HG03442 (cell line): ENCODE measurements around the gene SUSD1.
A peak's percentile ranks its signal among the peaks of the same experiment; 100 is the strongest.
"Not testable (repeated sequence)": the region's sequence is repeated elsewhere in the genome, so short reads cannot be mapped to it uniquely, and the experiment has no call there.

Experiments used
- ATAC-seq: cut with Tn5 transposase; IDR thresholded peaks from one replicate; pipeline ENCODE4 v1.9.1; 2021; ENCODE audit warnings: mild to moderate bottlenecking, moderate library complexity; ENCODE audit not compliant: unreplicated experiment

The SUSD1 gene

DNA sequence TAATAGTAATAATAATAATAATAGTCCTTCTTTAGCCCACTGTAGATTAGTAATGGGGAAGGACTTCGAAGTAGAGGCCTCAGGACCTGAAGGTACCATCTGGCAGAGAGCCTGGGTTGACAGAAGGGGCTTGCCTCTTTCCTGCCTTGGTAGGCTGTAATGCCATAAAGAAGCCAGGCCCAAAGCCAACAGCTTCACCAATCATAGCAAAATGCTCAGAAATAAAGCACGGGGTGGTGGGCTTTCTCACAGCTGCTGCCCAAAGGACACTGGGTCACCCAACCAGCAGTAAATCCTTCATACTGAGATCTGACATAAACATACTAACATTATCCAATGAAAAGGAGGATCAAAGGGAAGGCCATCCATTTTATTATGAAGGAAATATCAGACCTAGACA lies 70.7 kb downstream of the SUSD1 start:
- no peak for ATAC-seq

- ATAC-seq = no peak
Measured at GRCh38 chr9:112103405-112103804, 71.7 kb downstream of the SUSD1 start.

DNA sequence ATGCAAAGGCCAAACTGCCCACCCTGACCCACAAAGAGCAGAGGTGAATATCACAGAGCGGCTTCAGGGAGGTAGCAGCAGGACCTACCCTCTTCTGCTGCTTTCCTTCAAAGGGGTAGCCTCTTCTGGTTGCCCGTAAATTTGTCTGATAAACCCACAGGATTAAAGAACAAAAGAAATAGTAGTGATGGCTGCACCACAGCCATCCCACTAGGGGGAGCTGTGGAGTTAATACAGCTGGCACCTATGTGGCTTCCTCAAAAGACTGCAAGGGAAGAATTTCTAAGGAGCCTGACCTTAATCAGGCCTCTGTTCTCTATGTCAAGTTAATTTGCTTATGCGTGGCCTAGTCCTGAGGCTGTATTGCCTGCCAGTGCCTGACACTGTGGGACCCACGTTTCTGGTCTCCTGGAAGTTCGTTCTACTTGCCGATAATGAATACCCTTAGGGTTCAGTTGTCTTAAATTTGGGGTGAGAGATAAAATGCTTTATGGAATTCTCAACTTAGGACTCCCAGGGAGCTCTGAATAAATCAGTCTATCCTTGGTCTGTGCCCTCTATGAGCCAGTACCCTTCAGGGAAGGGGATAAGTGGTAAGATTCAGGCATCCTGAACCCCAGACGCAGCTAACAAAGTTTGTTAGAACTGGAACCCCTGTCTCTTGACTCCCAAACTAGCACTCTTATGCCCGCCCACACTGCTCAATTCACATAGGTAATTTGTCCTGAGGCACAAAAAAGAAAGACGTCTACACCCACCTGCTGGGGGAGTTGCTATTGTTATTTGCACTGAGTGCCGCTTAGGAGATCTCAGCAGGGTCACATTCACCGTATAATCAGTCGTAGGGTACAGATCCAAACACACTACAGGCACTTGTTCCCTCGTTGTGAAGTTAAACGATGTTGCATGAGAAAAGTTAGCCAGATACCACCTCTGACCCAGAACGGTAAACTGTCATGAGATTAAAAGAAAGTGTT lies 77.1 kb downstream of the SUSD1 start:
- peak; percentile 54 for ATAC-seq

GRCh38 chr9:112094948-112095681 lies 80.0 kb downstream of the SUSD1 start:
- ATAC-seq = no peak

GRCh38 chr9:112094241-112094640 lies 80.9 kb downstream of the SUSD1 start:
- ATAC-seq = no peak

GRCh38 chr9:112093870-112094216 lies 81.3 kb downstream of the SUSD1 start:
- no peak for ATAC-seq

GRCh38 chr9:112093147-112093869 lies 81.8 kb downstream of the SUSD1 start:
- ATAC-seq = no peak

DNA sequence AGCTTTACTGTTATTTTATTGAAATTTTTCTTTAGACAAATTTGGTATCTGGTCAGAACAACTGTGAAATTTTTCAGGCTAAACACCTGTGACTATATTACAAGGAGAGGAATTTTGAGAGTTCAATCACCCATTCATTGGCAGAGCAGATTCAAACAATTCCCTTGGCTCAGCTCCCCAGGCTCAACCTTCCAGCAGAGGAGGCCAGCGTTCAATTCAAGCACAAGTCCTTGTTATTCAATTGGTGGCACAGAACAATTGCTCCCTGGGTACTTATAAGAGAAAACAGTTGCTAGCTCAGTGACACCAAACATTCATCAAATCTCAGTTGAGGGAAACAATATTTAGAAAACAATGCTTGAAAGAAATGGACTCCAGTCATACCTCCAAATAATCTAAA lies 83.3 kb downstream of the SUSD1 start:
- ATAC-seq = no peak

DNA sequence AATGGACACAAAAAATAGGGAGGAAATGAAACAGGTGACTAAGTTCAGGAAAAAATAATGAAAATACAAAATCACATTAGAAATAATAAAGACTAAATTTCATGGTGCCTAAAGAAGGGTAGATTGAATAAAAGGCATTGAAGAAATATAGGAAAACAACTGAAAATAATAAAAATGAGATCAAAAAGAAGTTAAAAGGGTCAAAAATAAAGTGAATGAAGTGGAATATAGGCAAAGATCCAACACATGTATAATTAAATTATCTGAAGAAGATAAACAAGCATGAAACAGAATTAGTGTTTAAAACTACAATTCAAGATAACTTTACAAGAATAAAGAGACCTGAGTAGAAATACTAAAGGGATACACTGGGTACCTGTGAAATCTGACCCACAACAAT lies 87.6 kb downstream of the SUSD1 start:
- no peak for ATAC-seq

DNA sequence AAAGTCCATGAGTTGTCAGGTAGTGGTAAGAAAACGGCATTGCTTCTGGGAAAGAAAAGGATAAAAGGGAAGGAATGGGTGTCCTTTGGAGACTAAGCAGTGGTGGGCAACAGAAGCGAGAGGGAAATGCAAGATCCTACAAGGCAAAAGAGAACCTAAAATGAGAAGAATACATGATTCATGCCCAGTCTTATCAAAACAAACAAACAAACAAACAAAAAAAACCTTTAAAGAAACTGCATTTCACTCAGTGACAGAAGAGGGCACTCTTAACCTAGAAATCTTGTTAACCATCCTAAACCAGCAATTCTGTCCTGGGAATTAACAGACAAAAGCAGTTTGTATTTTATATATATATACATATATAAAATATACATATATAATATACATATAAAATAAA lies 88.5 kb downstream of the SUSD1 start:
- no peak for ATAC-seq

DNA sequence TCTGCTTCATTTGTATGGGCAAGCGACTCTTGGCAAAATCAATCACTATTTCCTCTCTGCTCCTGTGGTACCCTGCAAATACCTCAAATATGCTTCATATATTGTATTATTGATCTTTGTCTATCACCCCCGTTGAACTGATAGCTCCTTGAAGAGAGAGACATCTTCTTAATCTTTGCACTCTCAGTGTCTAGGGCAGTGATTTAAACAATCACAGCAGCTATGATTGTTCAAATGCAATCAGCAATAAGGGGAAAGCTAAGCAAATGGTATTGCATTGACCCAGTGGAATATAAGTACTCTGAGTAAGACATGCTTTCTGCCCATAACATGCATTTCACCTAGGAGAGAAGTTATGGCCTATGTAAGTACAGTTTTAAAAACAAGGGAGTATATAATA lies 90.2 kb downstream of the SUSD1 start:
- ATAC-seq = no peak

GRCh38 chr9:112084334-112084733 lies 90.8 kb downstream of the SUSD1 start:
- no peak for ATAC-seq

DNA sequence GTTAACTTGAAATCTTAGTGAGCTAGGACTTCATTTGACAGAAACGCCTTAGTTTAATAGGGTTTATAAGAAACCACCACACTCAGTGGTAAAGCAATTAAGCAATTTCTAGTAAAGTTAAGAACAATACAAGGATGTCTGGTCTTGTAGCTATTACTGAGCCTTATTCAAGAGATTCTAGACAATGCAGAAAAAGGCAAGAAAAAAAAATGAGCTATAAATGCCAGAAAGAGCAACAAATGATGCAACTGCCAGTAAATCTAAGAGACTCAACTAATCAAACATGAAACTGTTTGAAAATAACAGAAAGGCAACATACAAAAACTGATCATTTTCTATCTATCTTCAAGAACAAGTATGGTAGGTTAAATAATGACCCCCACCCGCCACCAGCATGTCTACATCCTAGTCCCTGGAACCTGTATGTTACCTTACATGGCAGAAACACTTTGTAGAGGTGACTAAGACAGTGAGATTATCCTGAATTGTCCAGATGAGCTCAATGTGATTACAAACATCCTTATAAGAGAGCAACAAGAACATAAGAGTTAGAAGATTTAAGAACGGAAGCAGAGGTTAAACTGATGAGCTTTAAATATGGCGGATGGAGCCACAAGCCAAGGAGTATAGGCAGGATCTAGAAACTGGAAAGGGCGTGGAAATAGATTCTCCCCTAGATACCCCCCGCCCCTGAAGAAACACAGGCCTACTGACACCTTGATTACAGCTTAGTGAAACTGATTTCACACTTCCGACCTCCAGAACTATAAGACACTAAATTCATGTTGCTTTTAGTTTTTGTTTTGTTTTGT lies 93.0 kb downstream of the SUSD1 start:
- no peak for ATAC-seq

- ATAC-seq = no peak
Measured at GRCh38 chr9:112080831-112081542, 94.1 kb downstream of the SUSD1 start.

DNA sequence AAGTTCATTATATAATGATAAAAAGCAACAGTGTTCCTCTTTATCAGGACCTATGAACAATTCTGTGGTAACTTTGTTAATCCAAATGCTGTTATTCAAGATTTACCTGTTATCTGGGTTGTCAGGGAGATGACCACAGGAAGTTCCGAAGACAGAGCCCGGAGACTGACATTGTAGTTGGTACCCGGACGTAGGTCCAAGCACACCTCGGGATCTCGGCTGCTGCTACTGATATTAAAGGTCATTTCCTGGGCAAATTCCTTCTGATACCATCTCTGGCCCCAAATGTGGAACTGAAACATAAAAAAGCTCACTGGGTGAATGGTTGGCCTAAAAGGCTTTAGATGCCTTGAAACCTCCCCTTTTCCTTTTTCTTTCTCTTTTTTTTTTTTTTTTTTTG lies 96.7 kb downstream of the SUSD1 start:
- peak; percentile 41 for ATAC-seq

- ATAC-seq = peak; percentile 56
Measured at GRCh38 chr9:112076814-112077213, 98.3 kb downstream of the SUSD1 start.

GRCh38 chr9:112075009-112075378 lies 100.1 kb downstream of the SUSD1 start:
- ATAC-seq = no peak

DNA sequence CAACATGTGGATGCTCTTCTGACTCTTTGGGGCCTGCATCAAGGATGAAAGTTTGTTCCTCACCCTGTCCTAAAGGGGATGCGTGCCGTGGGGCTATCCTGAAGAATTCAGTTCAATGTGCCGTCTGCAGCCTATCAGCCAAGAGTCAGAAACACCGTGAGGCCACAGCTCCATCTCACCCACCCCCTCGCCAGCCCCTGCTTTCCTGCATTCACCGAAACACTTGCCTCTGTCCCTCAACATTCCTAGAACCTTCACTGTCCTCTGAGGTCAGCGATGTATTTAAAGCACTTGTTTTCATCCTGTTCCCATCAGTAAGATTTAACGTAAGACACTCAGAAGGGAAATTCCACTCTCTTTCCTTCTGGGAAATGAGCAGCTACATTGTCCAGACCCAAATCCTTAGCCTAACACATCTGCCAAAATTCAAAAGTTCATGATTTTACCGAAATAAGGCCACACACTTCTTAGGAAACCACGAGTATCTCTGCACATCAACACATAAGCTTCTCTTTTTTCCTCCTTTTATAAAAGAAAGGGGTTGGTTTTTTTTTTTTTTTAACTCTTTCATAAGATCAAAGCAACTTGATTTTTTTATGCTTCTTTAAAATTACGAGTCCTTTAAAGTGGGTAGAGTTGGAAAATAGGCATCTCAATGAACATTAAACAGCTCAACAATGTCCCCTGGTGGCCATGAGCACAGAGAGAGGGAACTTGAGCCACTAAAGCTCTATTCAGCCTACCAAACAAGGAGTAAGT lies 100.7 kb downstream of the SUSD1 start:
- ATAC-seq = peak; percentile 37

GRCh38 chr9:112073639-112074173 lies 101.4 kb downstream of the SUSD1 start:
- not testable (repeated sequence) for ATAC-seq
